Measurements from ENCODE around the gene MATK.

Gene MATK

DNA sequence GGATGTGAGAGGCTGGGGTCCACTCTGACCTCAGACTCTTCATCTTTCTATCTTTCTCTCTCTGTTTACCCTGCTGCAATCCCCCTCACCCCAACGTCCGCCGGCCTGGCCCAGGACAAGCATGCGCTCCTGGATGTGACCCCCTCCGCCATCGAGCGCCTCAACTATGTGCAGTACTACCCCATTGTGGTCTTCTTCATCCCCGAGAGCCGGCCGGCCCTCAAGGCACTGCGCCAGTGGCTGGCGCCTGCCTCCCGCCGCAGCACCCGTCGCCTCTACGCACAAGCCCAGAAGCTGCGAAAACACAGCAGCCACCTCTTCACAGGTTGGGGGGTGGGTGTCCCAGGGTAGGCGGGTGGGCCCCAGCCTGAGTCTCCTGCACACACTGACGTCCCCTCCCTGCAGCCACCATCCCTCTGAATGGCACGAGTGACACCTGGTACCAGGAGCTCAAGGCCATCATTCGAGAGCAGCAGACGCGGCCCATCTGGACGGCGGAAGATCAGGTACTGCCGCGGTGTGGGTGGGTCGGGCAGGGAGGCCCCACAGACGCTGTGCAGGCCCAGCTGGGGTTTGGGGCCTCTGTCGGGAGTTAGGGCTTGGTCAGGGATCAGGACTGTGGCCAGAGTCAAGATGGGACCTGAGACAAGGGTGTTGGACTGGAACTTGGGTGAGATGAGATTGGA, 39.7 kb downstream of the MATK start:
- no peak for DNase-seq

DNA sequence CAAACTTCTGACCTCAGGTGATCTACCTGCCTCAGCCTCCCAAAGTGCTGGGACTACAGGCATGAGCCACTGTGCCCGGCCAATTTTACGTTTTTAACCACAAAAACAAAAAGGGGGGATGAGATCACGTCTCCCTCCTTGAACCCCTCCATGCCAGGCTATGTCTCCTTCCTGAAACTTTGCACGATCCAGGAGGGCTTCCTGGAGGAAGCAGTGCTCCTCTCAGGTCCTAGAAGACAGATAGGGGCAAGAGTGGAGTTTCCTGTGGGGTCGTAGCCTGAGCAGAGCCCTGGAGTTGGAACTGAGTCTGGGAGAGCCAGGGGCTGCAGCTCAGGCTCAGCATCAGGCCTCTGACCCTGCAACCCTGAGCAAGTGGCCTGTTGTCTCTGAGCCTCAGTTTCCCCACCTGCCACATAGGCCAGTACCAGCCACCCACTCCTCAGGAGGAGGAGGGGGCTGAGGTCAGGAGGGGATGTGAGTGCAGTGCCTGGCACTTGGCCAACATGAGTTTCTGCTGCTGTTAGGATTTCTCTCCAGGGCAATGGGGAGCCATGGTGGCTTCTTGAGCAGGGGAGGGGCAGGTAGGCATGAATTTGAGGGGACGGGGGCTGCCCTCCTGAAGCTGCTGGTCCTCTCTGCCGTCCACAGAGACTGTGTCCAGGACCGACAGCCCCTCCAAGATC, 40.7 kb downstream of the MATK start:
- DNase-seq: no peak

DNA sequence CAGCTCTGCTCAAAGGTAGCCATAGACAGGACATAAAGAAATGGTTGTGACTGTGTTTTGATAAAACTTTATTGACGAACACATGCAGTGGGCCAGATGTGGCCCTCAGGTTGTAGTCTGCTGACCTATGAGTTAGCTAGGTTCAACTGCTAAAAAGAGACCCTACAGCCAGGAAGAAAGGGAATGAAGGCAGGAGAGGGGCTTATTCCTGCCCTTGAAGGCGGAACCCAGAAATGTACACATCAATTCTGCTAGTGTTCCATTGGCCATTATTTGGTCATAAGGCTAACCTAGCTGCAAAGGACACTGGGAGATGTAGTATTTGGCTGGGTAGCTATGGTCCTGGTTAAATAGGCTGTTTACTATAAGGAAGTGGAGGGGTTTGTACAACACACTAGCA, 42.7 kb downstream of the MATK start:
- DNase-seq: peak in 2 of 4 experiments; percentile 34 to 37

DNA sequence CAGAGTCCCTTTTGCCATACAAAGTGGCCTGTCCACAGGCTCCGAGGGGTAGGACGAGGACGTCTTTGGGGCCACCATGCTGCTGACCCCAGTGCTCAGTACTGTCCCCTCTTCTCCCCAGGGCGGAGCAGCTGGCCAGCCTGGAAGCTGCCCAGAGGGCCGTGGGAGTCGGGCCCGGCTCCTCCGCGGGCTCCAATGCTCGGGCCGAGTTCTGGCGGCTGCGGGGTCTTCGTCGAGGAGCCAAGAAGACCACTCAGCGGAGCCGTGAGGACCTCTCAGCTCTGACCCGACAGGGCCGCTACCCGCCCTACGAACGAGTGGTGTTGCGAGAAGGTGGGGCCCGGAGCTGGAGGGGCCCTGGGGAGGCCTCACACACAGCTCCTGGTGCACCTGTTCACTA, 45.8 kb downstream of the MATK start:
- DNase-seq: no peak

DNA sequence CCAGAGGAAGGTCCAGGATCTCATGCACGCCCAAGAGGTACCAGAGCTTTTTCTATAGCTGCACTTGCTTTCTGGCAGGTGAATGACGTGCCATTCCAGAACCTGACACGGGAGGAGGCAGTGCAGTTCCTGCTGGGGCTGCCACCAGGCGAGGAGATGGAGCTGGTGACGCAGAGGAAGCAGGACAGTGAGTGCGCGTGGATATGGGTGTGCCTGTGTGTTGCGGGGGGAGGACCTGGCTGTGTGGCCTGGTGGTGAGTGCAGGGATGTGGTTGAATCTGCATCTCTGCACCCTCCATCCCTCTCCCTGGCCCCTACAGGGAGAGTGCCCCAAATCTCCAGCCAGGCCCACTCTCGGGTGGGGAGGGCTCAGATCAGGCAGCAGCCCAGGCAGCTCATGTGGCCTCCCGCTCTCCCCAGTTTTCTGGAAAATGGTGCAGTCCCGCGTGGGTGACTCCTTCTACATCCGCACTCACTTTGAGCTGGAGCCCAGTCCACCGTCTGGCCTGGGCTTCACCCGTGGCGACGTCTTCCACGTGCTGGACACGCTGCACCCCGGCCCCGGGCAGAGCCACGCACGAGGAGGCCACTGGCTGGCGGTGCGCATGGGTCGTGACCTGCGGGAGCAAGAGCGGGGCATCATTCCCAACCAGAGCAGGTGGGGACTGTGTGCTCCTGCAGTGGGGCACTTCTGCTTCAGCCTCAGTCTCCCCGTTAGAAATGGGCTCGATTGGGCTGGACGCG, 47.5 kb downstream of the MATK start:
- no peak for DNase-seq

- DNase-seq: no peak
These were observed 48.5 kb downstream of the MATK start for GRCh38 chr19:3737487-3738205.

GRCh38 chr19:3736106-3736724, 50.0 kb downstream of the MATK start:
- DNase-seq: no peak

- DNase-seq: no peak
These were observed 51.9 kb downstream of the MATK start for GRCh38 chr19:3734310-3734600.

DNA sequence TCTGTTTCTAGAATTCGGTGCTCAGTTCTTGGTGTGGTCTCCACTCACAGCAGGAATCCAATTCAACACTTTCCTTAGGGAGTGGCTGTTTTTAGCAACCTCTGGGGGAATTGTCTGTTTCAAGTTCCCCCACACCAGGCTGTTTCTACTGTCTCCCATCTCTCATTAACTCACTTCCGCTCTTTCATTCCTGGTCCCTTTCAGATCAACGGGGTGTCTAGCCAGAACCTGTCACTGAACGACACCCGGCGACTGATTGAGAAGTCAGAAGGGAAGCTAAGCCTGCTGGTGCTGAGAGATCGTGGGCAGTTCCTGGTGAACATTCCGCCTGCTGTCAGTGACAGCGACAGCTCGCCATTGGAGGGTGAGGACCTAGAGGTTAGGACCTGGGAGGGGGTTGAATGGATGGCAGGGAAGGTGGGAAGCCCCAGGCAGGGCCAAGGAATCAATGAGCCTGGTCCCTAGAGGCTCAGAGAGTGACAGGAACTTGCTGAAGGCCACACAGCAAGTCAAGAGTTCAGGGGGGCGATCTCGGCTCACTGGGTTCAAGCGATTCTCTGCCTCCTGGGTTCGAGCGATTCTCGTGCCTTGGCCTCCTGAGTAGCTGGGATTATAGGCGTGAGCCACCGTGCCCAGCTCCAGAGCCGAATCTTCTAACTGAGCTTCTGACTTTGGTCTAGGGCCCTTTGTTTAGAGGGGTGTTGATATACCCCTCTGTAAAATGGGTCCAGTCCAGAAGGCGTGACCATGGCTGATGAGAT, 52.5 kb downstream of the MATK start:
- no peak for DNase-seq

GRCh38 chr19:3732108-3732507, 54.1 kb downstream of the MATK start:
- no peak for DNase-seq

DNA sequence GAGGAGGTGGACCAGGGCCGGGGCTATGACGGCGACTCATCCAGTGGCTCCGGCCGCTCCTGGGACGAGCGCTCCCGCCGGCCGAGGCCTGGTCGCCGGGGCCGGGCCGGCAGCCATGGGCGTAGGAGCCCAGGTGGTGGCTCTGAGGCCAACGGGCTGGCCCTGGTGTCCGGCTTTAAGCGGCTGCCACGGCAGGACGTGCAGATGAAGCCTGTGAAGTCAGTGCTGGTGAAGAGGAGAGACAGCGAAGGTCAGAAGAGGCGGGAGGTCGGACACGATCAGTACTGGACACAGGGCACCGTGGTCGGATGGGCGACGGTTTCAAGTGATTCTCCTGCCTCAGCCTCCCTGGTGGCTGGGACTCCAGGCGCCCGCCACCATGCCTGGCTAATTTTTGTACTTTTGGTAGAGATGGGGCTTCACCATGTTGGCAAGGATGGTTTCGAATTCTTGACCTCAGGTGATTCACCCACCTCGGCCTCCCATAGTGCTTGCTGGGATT, 55.7 kb downstream of the MATK start:
- DNase-seq: no peak
